ENCODE results near the gene CEP70.

- TF ChIP-seq, protein P1, sequence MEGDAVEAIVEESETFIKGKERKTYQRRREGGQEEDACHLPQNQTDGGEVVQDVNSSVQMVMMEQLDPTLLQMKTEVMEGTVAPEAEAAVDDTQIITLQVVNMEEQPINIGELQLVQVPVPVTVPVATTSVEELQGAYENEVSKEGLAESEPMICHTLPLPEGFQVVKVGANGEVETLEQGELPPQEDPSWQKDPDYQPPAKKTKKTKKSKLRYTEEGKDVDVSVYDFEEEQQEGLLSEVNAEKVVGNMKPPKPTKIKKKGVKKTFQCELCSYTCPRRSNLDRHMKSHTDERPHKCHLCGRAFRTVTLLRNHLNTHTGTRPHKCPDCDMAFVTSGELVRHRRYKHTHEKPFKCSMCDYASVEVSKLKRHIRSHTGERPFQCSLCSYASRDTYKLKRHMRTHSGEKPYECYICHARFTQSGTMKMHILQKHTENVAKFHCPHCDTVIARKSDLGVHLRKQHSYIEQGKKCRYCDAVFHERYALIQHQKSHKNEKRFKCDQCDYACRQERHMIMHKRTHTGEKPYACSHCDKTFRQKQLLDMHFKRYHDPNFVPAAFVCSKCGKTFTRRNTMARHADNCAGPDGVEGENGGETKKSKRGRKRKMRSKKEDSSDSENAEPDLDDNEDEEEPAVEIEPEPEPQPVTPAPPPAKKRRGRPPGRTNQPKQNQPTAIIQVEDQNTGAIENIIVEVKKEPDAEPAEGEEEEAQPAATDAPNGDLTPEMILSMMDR (conservative IDR thresholded peaks at IDR 0.05; ENCODE audit: low read depth, low read length) = no peak
- TF ChIP-seq EZH2 (IDR thresholded peaks at IDR 0.05; ENCODE audit: borderline replicate concordance, low read depth, low read length, poor library complexity, severe bottlenecking) = no peak
Observed at GRCh38 chr3:138509586-138509985, 84.5 kb downstream of the CEP70 start.
